Psoas muscle (tissue), 8 donors: ENCODE results near the gene TRAPPC12. TPM values are rescaled to one million over a fixed set of nuclear protein-coding genes. Genes with fewer than 3 reads are reported as not detected.

ENCODE experiments used
- ATAC-seq, 4 donors: fragments of 200-7000 bp; cut with Tn5 transposase; one replicate each; pipeline ENCODE4 v1.9.1; 2020; ENCODE audit warnings: moderate library complexity in 3 of 4, mild to moderate bottlenecking in 2 of 4
- DNase-seq, 2 donors: peaks; one replicate each; pipeline ENCODE4 v3.0.0-alpha.2; 2020
- H3K27ac ChIP-seq: fragments of 200-600 bp; one replicate; pipeline ENCODE4 v1.8.0; 2022
- H3K27me3 ChIP-seq, 3 donors: fragments of 200-600 bp in 1 of 3; one replicate each; pipeline versions ENCODE4 v1.6.1 to v1.8.0; 2013 to 2022; ENCODE audit warnings: low read length in 2 of 3, mild to moderate bottlenecking in 2 of 3, moderate library complexity in 1 of 3; ENCODE audit not compliant: insufficient read depth in 3 of 3
- H3K36me3 ChIP-seq, 2 donors: fragments of 200-600 bp in 1 of 2; one replicate each; pipeline versions ENCODE4 v1.6.1 to v1.8.0; 2013 to 2022; ENCODE audit warnings: low read depth in 1 of 2, mild to moderate bottlenecking in 1 of 2, moderate library complexity in 1 of 2; ENCODE audit not compliant: insufficient read depth in 1 of 2
- H3K4me1 ChIP-seq: fragments of 200-600 bp; one replicate; pipeline ENCODE4 v1.8.0; 2022
- H3K4me3 ChIP-seq: fragments of 200-600 bp; one replicate; pipeline ENCODE4 v1.8.0; 2022; ENCODE audit warnings: mild to moderate bottlenecking
- H3K9me3 ChIP-seq: fragments of 200-600 bp; one replicate; pipeline ENCODE4 v1.8.0; 2022
- WGBS, 3 donors: extraction: QIAGEN DNeasy Blood & Tissue Kit; methylation state at CpG; one replicate each; pipeline versions ENCODE4 v1.1.6 to v1.1.7; 2013; 5-methylcytosine and 5-hydroxymethylcytosine counted together
- intact Hi-C, 2 donors: fragments of 100-400 bp; cut with DNase I; formaldehyde crosslinking; loops; one replicate each; pipeline versions ENCODE4 v1.11.0 to v1.14.2; 2022
- polyA plus RNA-seq, 3 donors: library from polyadenylated mRNA; stranded (reverse); fragments of 200-250 nt; gene quantifications; one replicate each; pipeline ENCODE4 v1.2.3, GENCODE V29; 2013
- total RNA-seq, 4 donors: library from RNA; stranded (reverse); fragmentation: NEBNext Ultra II Directional in 2 of 4; extraction: Animal tissue kit (Norgen Biotek cat#: 25700) in 2 of 4; gene quantifications; one replicate each; pipeline versions ENCODE4 v1.2.1 to v1.2.4, GENCODE V29; 2021 to 2023
- TF ChIP-seq, protein P1 (sequence below): fragments of 200-600 bp; IDR thresholded peaks from one replicate; pipeline ENCODE4 v1.8.0; 2022; ENCODE audit warnings: antibody characterized with exemption
- donor health status: healthy with polysubstance abuse.
- donor health status: DM: no; HTN: no; CAD: no; lungs with moderate emphysema.
- donor health status: Bipolar disorder and iron deficiency.
- donor health status: healthy.
- donor health status: DM: yes; HTN: yes; CAD: no.
- donor health status: DM: no; HTN: no; CAD: no.
- donor health status: DM: no; HTN: no; CAD: no.
- donor health status: DM: yes; HTN: yes; CAD: no.

Gene TRAPPC12
- total and polyA plus RNA-seq, 7 donors: 28.7 to 90.3 (median 56.7) TPM

DNA sequence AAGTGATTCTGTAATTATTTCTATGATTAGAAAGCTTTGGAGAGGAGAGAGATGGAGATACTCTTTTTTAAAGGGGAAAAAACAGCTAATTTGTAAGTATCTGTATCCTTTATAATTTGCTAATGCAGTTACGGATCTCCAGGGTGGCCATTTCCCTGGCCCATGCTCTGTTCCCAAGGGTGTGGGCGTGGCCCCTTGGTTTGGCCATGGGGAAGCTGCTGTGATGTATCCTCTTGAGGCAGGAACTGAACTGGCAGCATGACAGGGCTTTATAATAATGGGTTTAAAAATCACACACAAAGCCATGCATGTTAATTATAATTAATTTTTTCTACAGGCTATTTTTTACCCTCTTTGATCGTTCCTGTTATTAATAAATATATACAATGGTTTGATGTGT lies 27.0 kb downstream of the TRAPPC12 start:
- peaks cover 0 to 15% of the 10 kb centered on the region in 2 donors for H3K36me3 ChIP-seq
- no peak overlapping the region for H3K4me3 ChIP-seq
- H3K27me3 ChIP-seq: no peaks in the 10 kb centered on the region
- 67 to 75% (median 72%) methylated on average over 3 of the region's 3 CpGs for WGBS, 3 donors
- H3K27ac ChIP-seq: no peak overlapping the region
- no peaks in the 10 kb centered on the region for H3K4me1 ChIP-seq
- DNase-seq (peak in 1 of 2 donors; percentile 64), ATAC-seq (no peak)
- TF ChIP-seq, protein P1, sequence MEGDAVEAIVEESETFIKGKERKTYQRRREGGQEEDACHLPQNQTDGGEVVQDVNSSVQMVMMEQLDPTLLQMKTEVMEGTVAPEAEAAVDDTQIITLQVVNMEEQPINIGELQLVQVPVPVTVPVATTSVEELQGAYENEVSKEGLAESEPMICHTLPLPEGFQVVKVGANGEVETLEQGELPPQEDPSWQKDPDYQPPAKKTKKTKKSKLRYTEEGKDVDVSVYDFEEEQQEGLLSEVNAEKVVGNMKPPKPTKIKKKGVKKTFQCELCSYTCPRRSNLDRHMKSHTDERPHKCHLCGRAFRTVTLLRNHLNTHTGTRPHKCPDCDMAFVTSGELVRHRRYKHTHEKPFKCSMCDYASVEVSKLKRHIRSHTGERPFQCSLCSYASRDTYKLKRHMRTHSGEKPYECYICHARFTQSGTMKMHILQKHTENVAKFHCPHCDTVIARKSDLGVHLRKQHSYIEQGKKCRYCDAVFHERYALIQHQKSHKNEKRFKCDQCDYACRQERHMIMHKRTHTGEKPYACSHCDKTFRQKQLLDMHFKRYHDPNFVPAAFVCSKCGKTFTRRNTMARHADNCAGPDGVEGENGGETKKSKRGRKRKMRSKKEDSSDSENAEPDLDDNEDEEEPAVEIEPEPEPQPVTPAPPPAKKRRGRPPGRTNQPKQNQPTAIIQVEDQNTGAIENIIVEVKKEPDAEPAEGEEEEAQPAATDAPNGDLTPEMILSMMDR: no peak
- H3K9me3 ChIP-seq: no peaks in the 10 kb centered on the region
- intact Hi-C loops: no loop called here

GRCh38 chr2:3408781-3409180 lies 29.3 kb downstream of the TRAPPC12 start:
- Histone ChIP-seq H3K27me3 (no peaks in the 10 kb centered on the region), H3K27ac (no peak overlapping the region), H3K4me1 (no peaks in the 10 kb centered on the region), H3K9me3 (no peaks in the 10 kb centered on the region), H3K4me3 (no peak overlapping the region), H3K36me3 (no peaks in the 10 kb centered on the region)
- no peak for ATAC-seq
- intact Hi-C loops: no loop called here
- DNase-seq: no peak
- WGBS, 3 donors: 94 to 96% (median 94%) methylated on average over 13 of the region's 13 CpGs
- TF ChIP-seq, protein P1: no peak

- 92 to 95% (median 95%) methylated on average over 12 of the region's 12 CpGs for WGBS, 3 donors
- DNase-seq (no peak), ATAC-seq (no peak)
- TF ChIP-seq, protein P1: no peak
- H3K4me1 ChIP-seq: no peaks in the 10 kb centered on the region
- H3K27ac ChIP-seq: no peak overlapping the region
- intact Hi-C loops: no loop called here
- no peak overlapping the region for H3K4me3 ChIP-seq
- no peaks in the 10 kb centered on the region for H3K9me3 ChIP-seq
- no peaks in the 10 kb centered on the region for H3K27me3 ChIP-seq
- H3K36me3 ChIP-seq: no peaks in the 10 kb centered on the region
Observed at GRCh38 chr2:3409627-3410170, 30.2 kb downstream of the TRAPPC12 start.

DNA sequence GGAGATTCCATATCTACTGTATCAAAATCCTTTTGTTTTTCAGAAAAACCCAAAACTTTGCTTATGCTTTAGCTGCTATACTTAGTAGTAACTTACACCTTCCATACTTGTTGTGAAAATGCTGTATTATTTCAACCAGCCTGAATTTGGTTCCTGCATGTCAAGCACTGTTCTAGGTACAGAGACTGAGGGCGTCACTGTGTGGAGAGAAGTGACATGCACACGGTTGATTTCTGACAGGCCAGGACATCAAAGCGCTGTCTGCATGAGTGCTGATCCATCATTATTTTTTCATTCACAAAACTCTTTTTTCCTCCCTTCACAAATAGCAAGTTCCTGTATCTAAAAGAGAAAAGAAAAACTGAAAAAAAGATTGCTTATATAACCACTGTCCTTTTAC lies 31.6 kb downstream of the TRAPPC12 start:
- ATAC-seq (no peak), DNase-seq (no peak)
- Histone ChIP-seq H3K9me3 (no peaks in the 10 kb centered on the region), H3K27ac (no peak overlapping the region), H3K4me1 (no peaks in the 10 kb centered on the region), H3K36me3 (no peaks in the 10 kb centered on the region), H3K27me3 (no peaks in the 10 kb centered on the region), H3K4me3 (no peak overlapping the region)
- intact Hi-C loops: no loop called here
- TF ChIP-seq, protein P1: no peak
- WGBS, 3 donors: 84 to 89% (median 86%) methylated on average over 3 of the region's 3 CpGs

- Histone ChIP-seq H3K9me3 (no peaks in the 10 kb centered on the region), H3K36me3 (peaks cover 0 to 9% of the 10 kb centered on the region in 2 donors), H3K27ac (no peak overlapping the region), H3K27me3 (no peaks in the 10 kb centered on the region), H3K4me3 (no peak overlapping the region), H3K4me1 (no peaks in the 10 kb centered on the region)
- ATAC-seq (no peak), DNase-seq (no peak)
- 93 to 98% (median 97%) methylated on average over 4 of the region's 4 CpGs for WGBS, 3 donors
- TF ChIP-seq, protein P1: no peak
- intact Hi-C loops: no loop called here
Observed at GRCh38 chr2:3413697-3414096, 34.2 kb downstream of the TRAPPC12 start.
